ENCODE measurements around the gene DNAJA3.
A peak's percentile ranks its signal among the peaks of the same experiment; 100 is the strongest.

The DNAJA3 gene

GRCh38 chr16:4425378-4426020 lies at the start of gene DNAJA3:
DNAJA3 (plus strand) TSS chr16:4425868; CDS start chr16:4425882, 14 bp downstream.
- ATAC-seq (replicated peaks; ENCODE audit: extremely low read depth, poor library complexity, severe bottlenecking) (peak; percentile 91), DNase-seq (ENCODE audit: low spot score in 2 of 2) (peak; percentile 84 to 90)
- Mint-ChIP-seq H3K4me1 (peaks cover 30% of the 10 kb centered on the region), H3K27ac (ENCODE audit: low read depth) (peak within 1 kb of the TSS; percentile 99), H3K4me3 (peak within 1 kb of the TSS; percentile 95), H3K9me3 (no peaks in the 10 kb centered on the region), H3K36me3 (ENCODE audit: insufficient read depth) (peaks cover 21% of the 10 kb centered on the region), H3K27me3 (no peaks in the 10 kb centered on the region)

- Mint-ChIP-seq H3K4me3 (peak overlapping the region; percentile 25), H3K4me1 (peaks cover 24% of the 10 kb centered on the region), H3K27ac (ENCODE audit: low read depth) (peak overlapping the region; percentile 87), H3K9me3 (no peaks in the 10 kb centered on the region), H3K36me3 (ENCODE audit: insufficient read depth) (peaks cover 30% of the 10 kb centered on the region), H3K27me3 (no peaks in the 10 kb centered on the region)
- no peak for ATAC-seq (replicated peaks; ENCODE audit: extremely low read depth, poor library complexity, severe bottlenecking)
- no peak for DNase-seq (ENCODE audit: low spot score in 2 of 2)
These were observed 49.4 kb upstream of the DNAJA3 start for GRCh38 chr16:4376126-4376892.

- Mint-ChIP-seq H3K4me3 (peak overlapping the region; percentile 25), H3K27me3 (no peaks in the 10 kb centered on the region), H3K4me1 (peaks cover 24% of the 10 kb centered on the region), H3K27ac (ENCODE audit: low read depth) (peak overlapping the region; percentile 57), H3K36me3 (ENCODE audit: insufficient read depth) (peaks cover 33% of the 10 kb centered on the region), H3K9me3 (no peaks in the 10 kb centered on the region)
- ATAC-seq (replicated peaks; ENCODE audit: extremely low read depth, poor library complexity, severe bottlenecking), result no peak
- no peak for DNase-seq (ENCODE audit: low spot score in 2 of 2)
These were observed 48.6 kb upstream of the DNAJA3 start for GRCh38 chr16:4376893-4377572.

GRCh38 chr16:4377573-4378154 lies 48.0 kb upstream of the DNAJA3 start:
- Mint-ChIP-seq H3K36me3 (ENCODE audit: insufficient read depth) (peaks cover 37% of the 10 kb centered on the region), H3K9me3 (no peaks in the 10 kb centered on the region), H3K27me3 (no peaks in the 10 kb centered on the region), H3K4me3 (peak overlapping the region; percentile 50), H3K27ac (ENCODE audit: low read depth) (peak overlapping the region; percentile 57), H3K4me1 (peaks cover 24% of the 10 kb centered on the region)
- ATAC-seq (replicated peaks; ENCODE audit: extremely low read depth, poor library complexity, severe bottlenecking) (no peak), DNase-seq (ENCODE audit: low spot score in 2 of 2) (no peak)

- peaks cover 27% of the 10 kb centered on the region for H3K4me1 Mint-ChIP-seq
- ATAC-seq (replicated peaks; ENCODE audit: extremely low read depth, poor library complexity, severe bottlenecking) (no peak), DNase-seq (ENCODE audit: low spot score in 2 of 2) (no peak)
- H3K27me3 Mint-ChIP-seq, result no peaks in the 10 kb centered on the region
- peak overlapping the region; percentile 50 for H3K4me3 Mint-ChIP-seq
- peaks cover 39% of the 10 kb centered on the region for H3K36me3 Mint-ChIP-seq (ENCODE audit: insufficient read depth)
- no peaks in the 10 kb centered on the region for H3K9me3 Mint-ChIP-seq
- H3K27ac Mint-ChIP-seq (ENCODE audit: low read depth), result peak overlapping the region; percentile 57
These were observed 47.5 kb upstream of the DNAJA3 start for GRCh38 chr16:4378161-4378666.

GRCh38 chr16:4378999-4379690 lies 46.5 kb upstream of the DNAJA3 start:
- H3K27me3 Mint-ChIP-seq, result no peaks in the 10 kb centered on the region
- H3K36me3 Mint-ChIP-seq (ENCODE audit: insufficient read depth), result peaks cover 44% of the 10 kb centered on the region
- ATAC-seq (replicated peaks; ENCODE audit: extremely low read depth, poor library complexity, severe bottlenecking), result no peak
- no peaks in the 10 kb centered on the region for H3K9me3 Mint-ChIP-seq
- no peak overlapping the region for H3K4me3 Mint-ChIP-seq
- no peak for DNase-seq (ENCODE audit: low spot score in 2 of 2)
- peaks cover 25% of the 10 kb centered on the region for H3K4me1 Mint-ChIP-seq
- peak overlapping the region; percentile 57 for H3K27ac Mint-ChIP-seq (ENCODE audit: low read depth)

- no peak for ATAC-seq (replicated peaks; ENCODE audit: extremely low read depth, poor library complexity, severe bottlenecking)
- Mint-ChIP-seq H3K4me3 (peak overlapping the region; percentile 45), H3K27ac (ENCODE audit: low read depth) (peak overlapping the region; percentile 73), H3K9me3 (no peaks in the 10 kb centered on the region), H3K27me3 (no peaks in the 10 kb centered on the region), H3K36me3 (ENCODE audit: insufficient read depth) (peaks cover 52% of the 10 kb centered on the region), H3K4me1 (peaks cover 23% of the 10 kb centered on the region)
- DNase-seq (ENCODE audit: low spot score in 2 of 2), result no peak
These were observed 45.3 kb upstream of the DNAJA3 start for GRCh38 chr16:4380119-4381063.

- Mint-ChIP-seq H3K27ac (ENCODE audit: low read depth) (peak overlapping the region; percentile 73), H3K4me1 (peaks cover 18% of the 10 kb centered on the region), H3K9me3 (no peaks in the 10 kb centered on the region), H3K36me3 (ENCODE audit: insufficient read depth) (peaks cover 55% of the 10 kb centered on the region), H3K27me3 (no peaks in the 10 kb centered on the region), H3K4me3 (peak overlapping the region; percentile 45)
- no peak for ATAC-seq (replicated peaks; ENCODE audit: extremely low read depth, poor library complexity, severe bottlenecking)
- no peak for DNase-seq (ENCODE audit: low spot score in 2 of 2)
These were observed 44.4 kb upstream of the DNAJA3 start for GRCh38 chr16:4381072-4381934.

GRCh38 chr16:4381935-4382794 lies 43.5 kb upstream of the DNAJA3 start:
- peaks cover 18% of the 10 kb centered on the region for H3K4me1 Mint-ChIP-seq
- DNase-seq (ENCODE audit: low spot score in 2 of 2), result no peak
- no peaks in the 10 kb centered on the region for H3K9me3 Mint-ChIP-seq
- ATAC-seq (replicated peaks; ENCODE audit: extremely low read depth, poor library complexity, severe bottlenecking), result no peak
- peak overlapping the region; percentile 45 for H3K4me3 Mint-ChIP-seq
- H3K27ac Mint-ChIP-seq (ENCODE audit: low read depth), result peak overlapping the region; percentile 73
- no peaks in the 10 kb centered on the region for H3K27me3 Mint-ChIP-seq
- peaks cover 63% of the 10 kb centered on the region for H3K36me3 Mint-ChIP-seq (ENCODE audit: insufficient read depth)

- H3K27me3 Mint-ChIP-seq, result no peaks in the 10 kb centered on the region
- peak overlapping the region; percentile 45 for H3K4me3 Mint-ChIP-seq
- peak overlapping the region; percentile 73 for H3K27ac Mint-ChIP-seq (ENCODE audit: low read depth)
- H3K9me3 Mint-ChIP-seq, result no peaks in the 10 kb centered on the region
- peaks cover 64% of the 10 kb centered on the region for H3K36me3 Mint-ChIP-seq (ENCODE audit: insufficient read depth)
- ATAC-seq (replicated peaks; ENCODE audit: extremely low read depth, poor library complexity, severe bottlenecking) (no peak), DNase-seq (ENCODE audit: low spot score in 2 of 2) (no peak)
- H3K4me1 Mint-ChIP-seq, result peaks cover 15% of the 10 kb centered on the region
These were observed 42.8 kb upstream of the DNAJA3 start for GRCh38 chr16:4382795-4383357.

All from central memory CD8-positive, alpha-beta T cell (primary cell).